Stimulated activated CD4-positive, alpha-beta T cell treated with anti-CD3 and anti-CD28 coated beads, Interleukin-4, amount 100 ng/mL, for 24 hours (primary cell): Measurements from ENCODE around the gene WDR46.
"Not testable (repeated sequence)": the region's sequence is repeated elsewhere in the genome, so short reads cannot be mapped to it uniquely, and the experiment has no call there.

ENCODE experiments used
- DNase-seq: peaks from one replicate; pipeline ENCODE4 v3.0.0-alpha.2; 2020

WDR46 gene

DNA sequence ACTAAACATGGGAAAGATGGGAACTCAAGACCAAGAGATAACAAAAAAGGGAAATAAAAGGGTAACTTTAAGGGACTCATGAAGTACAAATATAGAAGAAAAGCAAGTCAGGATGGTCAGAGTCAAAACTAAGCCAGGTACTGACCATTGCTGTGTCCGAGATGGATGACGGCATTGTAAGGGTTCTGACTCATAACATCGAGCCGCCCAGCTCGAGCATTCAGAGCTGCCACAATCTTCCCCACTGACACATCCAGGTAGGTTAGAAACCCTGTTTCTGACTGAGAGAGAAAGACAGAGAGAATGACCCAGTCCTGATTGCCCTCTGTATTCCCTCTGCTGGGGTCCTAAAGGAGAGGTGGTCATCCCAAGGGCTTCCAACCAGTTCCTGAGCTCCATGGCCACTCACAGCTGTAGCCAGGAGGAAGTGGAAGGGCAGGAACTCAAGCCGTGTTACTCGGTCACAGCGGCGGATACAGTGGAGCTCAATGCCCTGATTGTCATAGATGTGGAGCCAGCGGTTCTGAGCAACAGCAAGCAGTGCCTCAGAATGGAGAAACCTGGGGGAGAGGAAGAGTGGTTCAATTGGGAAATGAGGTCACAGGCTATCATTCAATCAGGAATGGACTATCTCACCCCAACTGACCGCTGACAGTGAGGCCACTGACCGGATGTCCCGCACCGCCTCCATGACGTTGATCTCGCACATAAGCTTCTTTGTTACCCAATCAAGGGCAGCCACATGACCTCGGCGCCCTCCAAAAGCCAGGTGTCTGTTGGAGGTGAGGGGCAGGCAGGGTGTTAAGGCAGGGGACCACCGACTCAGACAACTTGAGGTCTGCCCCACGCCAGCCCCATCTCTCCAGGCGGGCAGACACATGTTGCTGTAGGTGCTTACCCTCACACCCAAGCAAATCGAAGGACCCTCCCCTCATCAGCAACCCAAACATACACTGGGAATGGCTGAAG is 1.8 kb downstream of the WDR46 start:
- no peak for DNase-seq

DNA sequence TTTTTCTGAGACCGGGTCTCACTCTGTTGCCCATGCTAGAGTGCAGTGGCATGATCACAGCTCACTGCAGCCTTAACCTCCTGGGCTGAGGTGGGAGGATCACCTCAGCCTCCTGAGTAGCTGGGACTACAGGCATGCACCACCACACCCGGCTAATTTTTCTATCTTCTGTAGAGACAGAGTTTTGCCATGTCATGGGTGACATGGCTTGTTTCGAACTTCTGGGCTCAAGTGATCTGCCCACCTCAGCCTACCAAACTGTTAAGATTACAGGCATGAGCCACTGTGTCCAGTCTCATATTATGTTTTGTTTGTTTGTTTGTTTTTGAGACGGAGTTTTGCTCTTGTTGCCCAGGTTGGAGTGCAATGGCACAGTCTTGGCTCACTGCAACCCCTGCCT is 3.8 kb downstream of the WDR46 start:
- not testable (repeated sequence) for DNase-seq

DNA sequence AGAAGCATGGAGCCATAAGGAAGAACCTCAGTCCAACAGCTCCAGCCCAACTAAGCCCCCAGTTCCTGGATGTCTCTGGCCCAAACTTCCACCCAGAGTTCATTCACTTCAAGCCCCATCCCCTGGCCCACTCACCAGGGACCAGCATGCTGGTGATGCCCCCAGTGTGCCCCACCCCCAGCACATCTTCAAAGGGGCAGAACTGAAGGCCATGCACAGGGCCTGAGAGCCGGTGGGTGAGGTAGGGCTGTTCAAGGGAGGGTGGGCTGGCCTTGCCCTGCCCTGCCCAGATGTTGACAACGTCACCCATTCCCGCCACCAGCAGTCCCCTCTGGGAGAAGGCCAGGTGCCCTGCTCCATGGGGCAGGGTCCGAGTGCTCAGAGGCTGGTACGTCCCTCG is 8.5 kb downstream of the WDR46 start:
- no peak for DNase-seq

DNA sequence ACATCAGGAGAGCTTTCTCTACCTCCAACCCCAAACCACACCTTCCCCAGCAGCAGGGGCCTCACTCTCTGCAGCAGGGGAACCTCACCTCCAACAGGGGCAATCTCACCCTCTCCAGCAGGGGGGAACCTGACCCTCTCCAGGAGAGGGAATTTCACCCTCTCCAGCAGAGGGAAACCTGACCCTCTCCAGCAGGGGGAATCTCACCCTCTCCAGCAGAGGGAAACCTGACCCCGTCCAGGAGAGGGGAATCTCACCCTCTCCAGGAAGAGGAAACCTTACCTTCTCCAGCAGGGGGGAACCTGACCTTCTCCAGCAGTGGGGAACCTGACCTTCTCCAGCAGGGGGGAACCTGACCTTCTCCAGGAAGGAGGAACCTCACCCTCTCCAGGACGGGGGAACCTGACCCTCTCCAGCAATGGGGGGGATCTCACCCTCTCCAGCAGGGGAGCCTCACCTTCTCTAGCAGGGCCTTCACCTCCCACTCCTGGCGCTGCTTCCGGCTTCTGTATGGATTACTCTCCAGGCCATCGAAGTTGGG is 9.0 kb downstream of the WDR46 start:
- no peak for DNase-seq

DNA sequence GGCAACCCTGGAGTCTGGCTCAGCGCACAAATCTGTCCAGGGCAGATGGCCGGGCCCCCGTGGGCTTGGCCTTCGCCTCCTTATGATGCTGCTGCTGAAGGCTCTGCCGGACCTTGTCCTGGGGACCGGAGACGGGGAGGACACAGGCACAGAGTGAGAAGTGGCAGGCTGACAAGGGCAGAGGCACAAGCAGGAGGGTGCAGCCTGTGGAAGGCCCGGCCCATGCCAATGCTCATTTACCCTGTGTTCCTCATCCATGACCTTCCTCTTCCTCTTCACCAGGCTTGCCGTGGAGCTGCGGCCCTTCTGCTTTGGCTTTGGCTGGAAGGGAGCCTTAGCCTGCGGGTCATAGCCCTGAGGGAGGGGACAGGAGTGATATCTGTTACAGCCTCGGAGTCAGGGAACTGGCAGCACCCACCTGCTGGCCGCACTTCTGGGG is 9.8 kb downstream of the WDR46 start:
- no peak for DNase-seq

DNA sequence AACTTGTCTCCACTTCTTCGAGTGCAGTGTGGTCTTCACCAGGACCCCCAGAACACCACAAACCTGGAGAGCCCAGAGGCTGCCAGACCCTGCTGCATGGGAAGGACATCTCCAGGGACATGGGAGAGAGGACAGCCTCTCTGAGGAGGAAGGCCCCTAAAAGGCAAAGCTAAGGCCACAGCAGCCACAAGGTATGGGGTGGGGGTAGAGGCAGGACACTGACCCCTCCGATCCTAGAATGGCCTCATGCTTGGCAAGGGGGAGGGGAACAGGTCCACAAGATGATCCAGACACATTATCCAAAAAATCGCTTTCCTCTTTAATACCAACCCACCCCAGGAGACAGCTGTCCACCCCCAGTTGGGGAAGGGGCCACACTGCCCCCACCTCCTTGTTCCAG is 10.2 kb downstream of the WDR46 start:
- no peak for DNase-seq

DNA sequence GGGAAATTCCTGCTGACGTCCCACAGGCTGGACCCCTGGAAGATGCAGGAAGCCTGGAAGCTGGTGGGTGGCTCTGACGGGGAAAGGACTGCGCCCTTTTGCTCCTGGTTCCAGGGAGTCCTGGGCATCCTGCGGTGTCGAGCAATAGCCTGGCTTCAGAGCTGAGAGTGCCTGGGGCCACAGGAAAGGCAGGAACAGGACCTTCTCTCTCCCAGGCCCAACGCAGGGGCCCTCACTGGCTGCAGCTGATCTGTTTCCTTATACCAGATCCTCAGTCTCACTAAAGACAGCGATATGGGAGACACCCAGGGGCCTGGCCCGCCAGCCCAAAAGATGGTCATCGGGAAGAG is 10.7 kb downstream of the WDR46 start:
- DNase-seq = no peak

DNA sequence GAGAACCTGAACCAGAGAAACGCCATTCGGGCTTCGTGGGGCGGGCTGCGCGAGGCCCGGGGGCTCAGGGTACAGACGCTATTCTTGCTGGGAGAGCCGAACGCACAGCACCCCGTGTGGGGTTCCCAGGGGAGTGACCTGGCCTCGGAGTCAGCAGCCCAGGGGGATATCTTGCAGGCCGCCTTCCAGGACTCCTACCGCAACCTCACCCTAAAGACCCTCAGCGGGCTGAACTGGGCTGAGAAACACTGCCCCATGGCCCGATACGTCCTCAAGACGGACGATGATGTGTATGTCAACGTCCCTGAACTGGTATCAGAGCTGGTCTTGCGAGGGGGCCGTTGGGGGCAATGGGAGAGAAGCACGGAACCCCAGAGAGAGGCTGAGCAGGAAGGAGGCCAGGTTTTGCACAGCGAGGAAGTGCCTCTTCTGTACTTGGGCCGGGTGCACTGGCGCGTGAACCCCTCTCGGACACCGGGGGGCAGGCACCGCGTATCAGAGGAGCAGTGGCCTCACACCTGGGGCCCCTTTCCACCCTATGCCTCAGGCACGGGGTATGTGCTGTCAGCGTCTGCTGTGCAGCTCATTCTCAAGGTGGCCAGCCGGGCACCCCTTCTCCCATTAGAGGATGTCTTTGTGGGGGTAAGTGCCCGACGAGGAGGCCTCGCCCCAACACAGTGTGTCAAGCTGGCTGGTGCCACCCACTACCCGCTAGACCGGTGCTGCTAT is 11.2 kb downstream of the WDR46 start:
- DNase-seq = peak; percentile 39

DNA sequence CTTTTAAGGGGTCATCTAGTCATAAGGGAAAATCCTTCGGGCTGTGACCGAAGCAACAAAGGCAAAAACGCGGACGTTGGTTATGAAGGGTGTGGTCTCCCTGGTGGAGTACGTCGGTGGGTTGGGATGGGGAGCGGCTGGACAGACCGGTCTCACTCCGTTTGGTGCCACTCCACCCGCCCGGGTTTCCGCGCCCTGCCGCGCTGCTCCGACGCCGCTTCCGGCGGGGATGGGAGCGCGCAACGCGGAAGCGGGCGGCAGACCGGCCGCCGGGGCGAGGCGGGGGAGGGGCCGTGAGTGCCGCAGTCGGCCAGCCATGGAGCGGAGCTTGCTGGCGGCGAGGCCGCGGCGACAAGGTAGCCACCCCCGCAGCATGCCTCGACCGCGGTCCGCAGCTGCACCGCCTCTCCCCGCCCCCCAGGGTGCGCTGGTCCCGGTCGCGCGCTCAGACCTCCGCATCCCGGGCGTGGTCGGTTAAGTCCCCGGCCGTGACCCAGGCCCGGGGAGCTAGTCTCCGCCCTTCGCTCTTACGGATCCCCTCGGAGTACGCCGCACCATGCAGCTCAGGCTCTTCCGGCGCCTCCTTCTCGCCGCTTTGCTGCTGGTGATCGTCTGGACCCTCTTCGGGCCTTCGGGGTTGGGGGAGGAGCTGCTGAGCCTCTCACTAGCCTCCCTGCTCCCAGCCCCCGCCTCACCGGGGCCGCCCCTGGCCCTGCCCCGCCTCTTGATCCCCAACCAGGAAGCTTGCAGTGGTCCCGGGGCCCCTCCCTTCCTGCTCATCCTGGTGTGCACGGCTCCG is 12.0 kb downstream of the WDR46 start, which contains the start of gene B3GALT4:
Gene B3GALT4 (plus strand): TSS at position 260 of the 799 bp plus-strand sequence. CDS start 297 bp downstream, at position 557.
- peak; percentile 74 for DNase-seq

DNA sequence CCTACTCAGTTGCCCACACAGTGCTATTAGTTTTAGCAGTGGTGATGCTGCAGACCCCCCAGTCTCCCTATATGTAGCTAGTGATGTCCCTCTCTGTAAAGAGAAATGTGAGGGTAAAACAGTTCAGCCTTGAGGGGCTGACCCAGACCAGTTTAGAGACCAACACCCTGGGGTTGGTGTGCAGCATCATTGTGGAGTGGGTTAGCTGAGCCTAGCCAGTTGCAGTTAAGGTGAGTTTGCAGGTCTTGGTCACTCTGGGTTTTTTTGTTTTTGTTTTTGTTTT is 12.5 kb downstream of the WDR46 start:
- no peak for DNase-seq

DNA sequence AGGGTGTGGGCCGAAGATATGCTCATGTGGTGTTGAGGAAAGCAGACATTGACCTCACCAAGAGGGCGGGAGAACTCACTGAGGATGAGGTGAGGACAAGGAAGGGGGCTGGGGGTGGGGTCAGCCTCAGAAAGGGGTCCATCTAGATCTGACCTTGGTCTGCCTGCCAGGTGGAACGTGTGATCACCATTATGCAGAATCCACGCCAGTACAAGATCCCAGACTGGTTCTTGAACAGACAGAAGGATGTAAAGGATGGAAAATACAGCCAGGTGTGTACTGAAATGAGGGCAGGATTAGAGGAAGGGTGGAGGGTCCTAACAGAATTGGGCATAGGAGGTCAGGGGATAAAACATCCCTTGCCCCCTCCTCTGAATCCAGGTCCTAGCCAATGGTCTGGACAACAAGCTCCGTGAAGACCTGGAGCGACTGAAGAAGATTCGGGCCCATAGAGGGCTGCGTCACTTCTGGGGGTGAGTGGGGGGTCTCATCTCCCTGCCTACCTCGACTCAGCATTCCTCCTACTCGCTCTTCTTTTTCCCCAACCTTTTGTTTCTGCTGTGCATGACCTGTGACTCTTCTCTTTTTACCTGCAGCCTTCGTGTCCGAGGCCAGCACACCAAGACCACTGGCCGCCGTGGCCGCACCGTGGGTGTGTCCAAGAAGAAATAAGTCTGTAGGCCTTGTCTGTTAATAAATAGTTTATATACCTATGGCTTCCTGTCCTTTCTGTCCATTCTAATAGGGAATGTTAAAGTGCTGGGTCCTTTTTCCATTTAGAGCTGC is 13.1 kb downstream of the WDR46 start:
- DNase-seq = not testable (repeated sequence)

DNA sequence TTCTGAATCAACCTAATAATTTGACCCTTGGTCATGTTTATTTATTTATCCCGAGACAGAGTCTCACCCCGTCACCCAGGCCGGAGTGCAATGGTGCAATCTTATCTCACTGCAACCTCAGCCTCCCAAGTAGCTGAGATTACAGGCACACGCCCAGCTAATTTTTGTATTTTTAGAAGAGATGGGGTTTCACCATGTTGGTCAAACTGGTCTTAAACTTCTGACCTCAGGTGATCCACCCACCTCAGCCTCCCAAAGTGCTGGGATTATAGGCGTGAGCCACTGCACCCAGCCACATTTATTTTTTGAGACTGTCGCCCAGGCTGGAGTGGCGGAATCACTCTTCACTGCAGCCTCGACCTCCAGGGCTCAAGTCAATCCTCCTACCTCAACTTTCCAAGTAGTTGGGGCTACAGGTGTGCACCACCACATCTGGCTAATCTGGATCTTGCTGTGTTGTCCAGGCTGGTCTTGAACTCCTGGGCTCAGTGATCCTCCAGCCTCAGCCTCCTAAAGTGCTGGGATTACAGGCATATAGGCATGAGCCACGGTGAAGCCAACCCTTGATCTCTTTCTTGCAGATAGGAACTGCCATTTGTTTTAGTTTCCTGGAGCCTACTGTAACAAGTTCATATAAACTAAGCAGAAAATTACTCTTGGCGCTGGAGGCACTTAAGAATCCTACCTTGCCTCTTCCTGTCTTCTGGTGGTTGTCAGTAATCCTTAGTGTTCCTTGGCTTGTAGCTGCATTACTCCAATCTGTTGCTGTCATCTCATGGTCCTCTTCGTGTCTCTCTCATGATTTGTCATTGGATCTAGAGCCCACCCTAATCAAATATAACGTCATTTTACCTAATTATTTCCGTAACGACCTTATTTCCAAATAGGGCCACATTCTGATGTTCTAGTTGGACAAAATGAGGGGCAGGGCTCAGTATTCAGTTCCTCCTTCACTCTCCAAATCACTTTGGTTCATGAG is 14.8 kb downstream of the WDR46 start:
- DNase-seq = no peak

DNA sequence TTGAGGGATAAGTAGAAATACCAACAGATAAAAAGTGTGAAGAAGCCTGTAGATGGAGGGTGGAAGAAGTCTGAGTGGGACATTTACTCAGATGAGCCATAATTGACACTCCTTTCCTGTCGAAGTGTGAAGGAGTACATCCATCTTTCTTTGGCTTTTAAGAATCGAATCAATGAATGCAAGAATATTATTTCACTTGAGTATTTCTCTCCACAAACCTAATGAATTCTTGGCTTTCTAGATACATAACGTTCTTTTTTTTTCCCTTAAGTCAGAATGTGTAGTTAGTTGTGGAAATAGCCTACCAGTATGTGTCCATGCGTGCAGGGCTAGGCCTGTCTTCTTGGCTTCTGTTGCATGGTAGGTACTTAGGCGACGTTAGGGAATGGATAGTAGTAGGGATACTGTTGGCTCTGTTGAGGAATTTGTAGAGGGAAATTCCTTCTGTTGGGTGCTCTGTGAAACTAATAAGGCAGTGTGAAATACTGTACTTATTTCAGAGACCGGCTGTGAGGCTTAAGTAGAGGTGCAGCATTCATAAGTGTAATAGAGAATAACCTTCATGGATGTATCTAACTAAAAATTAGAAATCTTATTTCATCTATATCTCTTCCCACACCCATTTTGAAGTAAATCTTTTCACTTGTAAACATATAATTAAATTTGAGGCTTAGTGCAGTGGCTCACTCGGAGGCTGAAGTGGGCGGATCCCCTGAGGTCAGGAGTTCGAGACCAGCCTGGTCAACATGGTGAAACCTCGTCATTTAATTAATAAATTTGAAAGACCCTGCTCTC is 15.7 kb downstream of the WDR46 start:
- no peak for DNase-seq

DNA sequence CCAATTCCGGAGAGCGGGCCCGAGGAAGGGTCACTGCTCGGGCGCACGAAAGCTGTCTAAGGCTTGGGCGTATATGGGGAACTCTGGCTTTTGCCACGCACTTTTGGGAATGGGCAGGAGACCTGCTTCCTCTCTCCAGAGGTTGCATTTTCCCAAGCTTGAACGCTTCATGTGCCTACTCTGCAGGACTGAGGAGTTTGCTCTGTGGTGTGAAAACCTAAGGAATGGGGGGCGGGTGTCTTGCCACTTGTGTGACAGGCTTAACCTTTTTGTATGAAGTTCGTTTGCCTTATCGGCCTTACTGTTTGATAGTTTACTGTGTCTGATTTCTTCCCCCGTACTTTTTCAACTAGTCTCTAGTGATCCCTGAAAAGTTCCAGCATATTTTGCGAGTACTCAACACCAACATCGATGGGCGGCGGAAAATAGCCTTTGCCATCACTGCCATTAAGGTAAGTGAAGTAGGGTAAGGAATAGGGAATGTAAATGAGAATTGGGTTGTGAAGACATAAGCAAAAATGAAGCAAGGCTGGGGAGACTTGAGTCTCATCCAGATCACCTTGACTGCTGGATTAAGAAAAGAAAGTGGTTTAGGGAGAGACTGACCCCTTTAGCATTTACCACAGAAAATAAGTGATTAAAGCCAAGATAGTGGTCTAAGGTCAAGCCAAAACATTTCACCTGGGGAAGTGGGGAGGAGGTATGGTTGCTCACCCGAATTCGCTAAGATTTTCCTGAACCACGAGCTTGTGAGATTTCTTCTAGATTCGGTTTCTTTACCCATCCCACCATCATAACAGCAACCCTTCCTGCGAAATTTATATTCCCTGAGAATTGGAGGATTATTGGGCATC is 16.5 kb downstream of the WDR46 start:
- DNase-seq = no peak

DNA sequence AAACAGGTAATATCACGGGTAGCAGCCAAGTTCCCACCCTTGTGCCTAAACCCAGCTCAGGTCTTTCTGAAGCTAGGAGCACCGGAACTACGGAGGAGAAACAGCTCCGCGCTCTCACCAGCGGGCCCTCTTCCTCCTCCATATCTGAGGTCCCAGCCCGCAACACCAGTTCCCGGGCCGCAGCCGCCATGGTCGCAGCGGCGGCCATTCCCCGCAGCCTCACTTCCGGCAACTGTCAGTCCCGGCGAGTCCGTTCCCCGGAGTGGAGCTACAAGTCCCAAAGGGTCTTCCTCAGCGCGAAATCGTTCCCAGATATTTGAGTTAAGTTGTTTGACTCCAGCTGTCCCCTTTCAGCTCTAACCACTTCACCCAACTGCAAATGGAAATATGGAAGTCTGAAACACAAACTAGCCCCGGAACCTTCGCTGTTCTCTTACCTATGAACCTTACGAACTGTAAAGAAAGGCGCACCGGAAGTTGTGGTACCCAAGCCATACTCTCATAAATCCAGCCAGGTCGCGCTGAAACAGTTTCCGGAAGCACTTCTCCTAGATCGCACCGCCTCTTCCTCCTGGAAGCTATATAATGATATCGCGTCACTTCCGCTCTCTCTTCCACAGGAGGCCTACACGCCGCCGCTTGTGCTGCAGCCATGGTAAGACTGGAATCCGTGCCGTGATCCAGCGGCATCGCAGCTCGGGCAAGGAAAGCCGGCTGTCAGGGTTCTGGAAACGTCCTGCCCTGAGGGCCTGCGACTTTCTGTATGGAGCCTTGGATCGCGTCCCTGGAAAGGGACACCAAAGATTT is 17.4 kb downstream of the WDR46 start, which contains the start of the genes RPS18 and VPS52:
Gene RPS18 (plus strand): TSS at position 608 of the 807 bp plus-strand sequence. CDS start 45 bp downstream, at position 653.
Gene VPS52 (minus strand): TSS at position 409 of the 807 bp plus-strand sequence. CDS start 201 bp downstream, at position 208.
- DNase-seq = peak; percentile 94

DNA sequence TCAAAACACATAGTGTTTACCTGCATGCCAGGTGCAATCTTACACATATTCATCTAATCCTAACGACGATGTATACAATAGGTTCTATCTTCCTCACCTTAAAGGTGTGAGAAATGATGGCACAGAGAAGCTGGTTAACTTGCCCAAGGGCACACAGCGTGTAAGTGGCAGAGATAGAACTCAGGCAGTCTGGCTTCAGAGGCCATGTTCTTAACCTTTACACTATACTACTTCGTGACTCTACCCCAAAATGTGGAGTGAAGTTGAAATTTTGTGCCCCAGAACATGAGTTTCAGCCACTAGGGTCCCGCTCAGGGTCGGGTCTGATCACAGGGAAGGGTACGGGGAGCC is 17.9 kb downstream of the WDR46 start:
- no peak for DNase-seq

DNA sequence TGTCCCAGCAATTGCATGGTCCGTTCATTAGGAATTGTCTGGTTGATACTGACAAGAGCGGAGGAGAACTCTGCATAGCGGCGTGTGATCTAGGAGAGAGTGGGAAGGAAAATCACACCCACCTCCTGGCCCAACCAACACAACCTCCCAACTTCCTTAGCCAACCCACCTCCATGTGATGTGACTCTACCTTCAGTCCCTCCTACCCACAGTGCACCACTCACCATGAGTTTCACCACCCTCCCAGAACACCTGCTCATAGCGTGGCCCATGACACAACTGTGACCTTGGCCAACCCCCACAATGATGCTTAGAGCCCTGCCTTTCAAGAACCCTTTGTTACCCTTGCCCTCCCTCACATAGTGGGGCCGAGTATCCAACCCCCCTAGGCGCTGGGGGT is 25.0 kb downstream of the WDR46 start:
- DNase-seq = no peak

DNA sequence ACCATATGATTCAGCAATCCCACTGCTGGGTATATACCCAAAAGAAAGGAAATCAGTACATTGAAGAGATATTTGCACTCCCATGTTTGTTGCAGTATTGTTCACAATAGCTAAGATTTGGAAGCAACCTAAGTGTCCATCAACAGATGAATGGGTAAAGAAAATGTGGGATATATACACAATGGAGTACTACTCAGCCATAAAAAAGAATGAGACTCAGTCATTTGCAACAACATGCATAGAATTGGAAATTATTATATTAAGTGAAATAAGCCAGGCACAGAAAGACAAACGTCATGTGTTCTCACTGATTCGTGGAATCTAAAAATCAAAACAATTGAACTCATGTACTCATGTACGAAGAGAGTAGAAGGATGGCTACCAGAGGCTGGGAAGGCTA is 26.5 kb downstream of the WDR46 start:
- DNase-seq = not testable (repeated sequence)
